Measurements from ENCODE around the gene PIH1D2. TPM values are rescaled to one million over a fixed set of nuclear protein-coding genes. Genes with fewer than 3 reads are reported as not detected.

PIH1D2 gene
- total and polyA plus RNA-seq, 9 of the 15 experiments (the other 6 are each of a cell fraction or from before 2014, with no cell fraction given) = 1.5 to 5.4 (median 3.0) TPM

DNA sequence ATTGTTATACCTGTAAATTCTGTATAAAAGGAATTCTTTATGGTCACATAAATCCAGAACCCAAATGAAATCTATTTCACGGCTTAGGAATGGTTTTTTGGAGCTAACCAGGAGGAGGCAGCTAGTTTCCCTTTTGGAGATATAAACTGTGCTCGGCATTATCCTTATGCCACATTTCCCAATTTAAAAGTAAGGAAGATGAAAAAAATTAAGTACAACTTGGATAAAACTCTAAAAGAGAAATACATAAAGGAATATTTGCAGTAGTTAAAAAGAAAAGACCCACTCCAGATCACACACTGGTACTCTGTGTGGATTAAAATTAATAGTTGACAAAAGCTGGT is 30.9 kb downstream of the PIH1D2 start:
- Histone ChIP-seq H3K9ac (ENCODE audit: insufficient read depth in 1 of 2, low read depth in 2 of 2, low read length in 2 of 2) (no peak overlapping the region), H3K4me3 (no peak overlapping the region), H3K4me2 (ENCODE audit: insufficient read depth, low read length) (no peak overlapping the region), H3K79me2 (ENCODE audit: control insufficient read depth, insufficient read depth, low read length) (peaks cover 48% of the 10 kb centered on the region), H3K27me3 (ENCODE audit: control insufficient read depth in 2 of 2, insufficient read depth in 2 of 2, low read length in 2 of 2) (no peaks in the 10 kb centered on the region), H3K27ac (ENCODE audit: extremely low read depth, low read depth, low read length) (peak overlapping the region; percentile 79; the same call in 1 of the 3 replicates), H2AFZ (ENCODE audit: low read depth, low read length) (no peak overlapping the region), H3K9me1 (ENCODE audit: control insufficient read depth, insufficient read depth, low read length) (no peaks in the 10 kb centered on the region), H3K9me3 (replicated peaks; ENCODE audit: control insufficient read depth, insufficient read depth, low read depth, low read length) (no peaks in the 10 kb centered on the region), H3K4me1 (replicated peaks in 1 of 2; ENCODE audit: control insufficient read depth in 2 of 2, insufficient read depth in 2 of 2, low read length in 2 of 2) (peaks cover 8 to 46% of the 10 kb centered on the region in 2 experiments), H4K20me1 (replicated peaks; ENCODE audit: control insufficient read depth, insufficient read depth, low read length) (no peaks in the 10 kb centered on the region; the same call in 1 of the 2 replicates), H3K36me3 (ENCODE audit: control insufficient read depth, insufficient read depth, low read length) (peaks cover 86% of the 10 kb centered on the region)
- CTCF ChIA-PET (ENCODE audit: low intra/inter-chr PET ratio) = no interaction called here
- DNase-seq (ENCODE audit: extremely low read depth in 1 of 4, low spot score in 3 of 4) (no peak), FAIRE-seq (no peak), ATAC-seq (no peak; the same call in 2 of the 3 replicates)
- TF ChIP-seq RB1 (IDR thresholded peaks at IDR 0.05; ENCODE audit: low read depth) (no peak), MAZ (CRISPR knock-in tag; conservative IDR thresholded peaks at IDR 0.05 in 1 of 2, IDR thresholded peaks at IDR 0.05 in 1 of 2) (peak in 1 of 2 experiments; percentile 3; a peak in 1 of 4 replicates), JUND (IDR thresholded peaks at IDR 0.05; ENCODE audit: borderline replicate concordance, low read depth, low read length) (no peak), JUND (tag; IDR thresholded peaks at IDR 0.05; ENCODE audit: borderline replicate concordance, low read depth, low read length) (peak; percentile 9; the same call in 1 of the 3 replicates), FOSL1 (tag; conservative IDR thresholded peaks at IDR 0.05) (peak; percentile 85), MEF2D (tag; conservative IDR thresholded peaks at IDR 0.05; ENCODE audit: low read depth) (0 out of 2 replicates have a peak, but pooled peaks have one; percentile 42), POU5F1 (IDR thresholded peaks at IDR 0.05; ENCODE audit: borderline replicate concordance, low read depth, low read length, partially characterized antibody) (no peak), MBD1 (CRISPR knock-in tag; IDR thresholded peaks at IDR 0.05) (peak; percentile 51; the same call in 1 of the 2 replicates), TBL1XR1 (IDR thresholded peaks at IDR 0.05; ENCODE audit: low read length in 2 of 2) (no peak), NCOA6 (IDR thresholded peaks at IDR 0.05) (no peak), ZNF197 (CRISPR knock-in tag; IDR thresholded peaks at IDR 0.05; ENCODE audit: low read depth) (0 out of 2 replicates have a peak, but pooled peaks have one; percentile 14), DPF2 (IDR thresholded peaks at IDR 0.05) (peak; percentile 20; the same call in 1 of the 2 replicates)
- TF ChIP-seq, protein P1, sequence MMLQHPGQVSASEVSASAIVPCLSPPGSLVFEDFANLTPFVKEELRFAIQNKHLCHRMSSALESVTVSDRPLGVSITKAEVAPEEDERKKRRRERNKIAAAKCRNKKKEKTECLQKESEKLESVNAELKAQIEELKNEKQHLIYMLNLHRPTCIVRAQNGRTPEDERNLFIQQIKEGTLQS (IDR thresholded peaks at IDR 0.05) = 0 out of 2 replicates have a peak, but pooled peaks have one; percentile 20
- TF ChIP-seq, protein P1 (CRISPR knock-in tag; conservative IDR thresholded peaks at IDR 0.05) = no peak; the same call in 1 of the 2 replicates
- in situ Hi-C loops (cut with MboI) = no loop called here
- no TSS peak for BruUV-seq (replicated peaks)
- intact Hi-C loops (cut with micrococcal nuclease) = no loop called here
- WGBS (ENCODE audit: insufficient coverage, low coverage, missing lambda C conversion rate) = 69% methylated on average over 2 of the region's 2 CpGs
- POLR2A ChIA-PET = interaction anchor here (0.7 to 2.2 kb wide), 8 partner anchors 9 to 282 kb away, joined by 3 to 10 read pairs (median 3); partner anchors contain the start of genes SDHD and TIMM8B
